ENCODE results near the gene USP20.
A peak's percentile ranks its signal among the peaks of the same experiment; 100 is the strongest.

The USP20 gene

GRCh38 chr9:129822898-129823541 lies 12.2 kb upstream of the USP20 start:
- H3K27ac ChIP-seq = peak overlapping the region; percentile 68 to 97 (median 90)

GRCh38 chr9:129823542-129823934 lies 11.7 kb upstream of the USP20 start:
- peak overlapping the region; percentile 70 to 96 (median 86) for H3K4me3 ChIP-seq
- peak overlapping the region; percentile 68 to 97 (median 90) for H3K27ac ChIP-seq

More at GRCh38 chr9:129822898-129823541, 12.2 kb upstream of the USP20 start:
- H3K4me3 ChIP-seq = peak overlapping the region; percentile 70 to 96 (median 86)

DNA sequence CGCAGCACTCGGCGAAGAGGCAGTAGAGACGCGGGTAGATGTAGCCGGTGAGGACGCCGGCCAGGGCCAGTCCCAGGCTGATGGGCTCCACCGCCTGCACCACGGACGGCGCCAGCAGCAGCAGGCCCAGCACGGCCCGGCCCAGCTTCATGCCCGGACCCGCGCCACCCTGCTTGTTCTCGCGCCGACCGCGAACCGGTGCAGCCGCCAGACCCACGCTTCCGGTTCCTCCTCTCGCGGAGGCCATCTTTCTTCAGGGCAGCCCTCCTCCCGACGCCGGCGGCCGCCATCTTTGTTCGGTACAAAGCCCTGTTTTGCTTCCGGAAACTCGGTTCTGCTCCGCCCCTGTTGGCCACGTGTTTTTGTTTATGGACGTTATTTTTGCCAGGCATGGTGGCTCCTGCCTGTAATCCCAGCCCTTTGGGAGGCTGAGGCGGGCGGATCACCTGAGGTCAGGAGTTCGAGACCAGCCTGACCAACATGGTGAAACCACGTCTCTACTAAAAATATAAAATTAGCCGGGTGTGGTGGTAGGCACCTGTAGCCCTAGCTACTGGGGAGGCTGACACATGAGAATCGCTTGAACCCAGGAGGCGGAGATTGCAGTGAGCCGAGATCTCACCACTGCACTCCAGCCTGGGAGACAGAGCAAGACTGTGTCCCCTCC lies 11.2 kb upstream of the USP20 start, which contains the start of gene TOR1A:
TOR1A (minus strand) TSS at position 202 of the 667 bp plus-strand sequence; CDS start at position 151, 51 bp downstream.
- H3K4me3 ChIP-seq = peak within 1 kb of the TSS; percentile 70 to 96 (median 86)
- peak within 1 kb of the TSS; percentile 68 to 97 (median 90) for H3K27ac ChIP-seq

DNA sequence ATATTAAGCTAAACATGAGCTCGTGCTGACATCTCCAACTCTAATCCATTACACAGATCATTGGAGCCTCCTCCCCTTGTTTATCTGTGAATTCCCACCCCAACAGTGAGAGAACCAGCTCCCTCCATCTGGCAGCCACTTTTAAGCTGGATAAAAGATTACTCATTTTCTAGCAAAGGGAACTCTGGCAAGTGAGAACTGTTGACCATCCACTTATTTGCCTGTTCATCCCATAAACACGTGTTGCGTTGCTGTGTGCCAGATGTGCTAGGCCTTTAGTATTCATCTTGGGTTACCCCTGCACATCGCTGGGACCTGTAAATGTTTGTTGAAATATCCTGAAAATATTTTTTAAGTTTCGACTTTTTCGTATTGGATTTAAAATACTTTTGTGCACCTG lies 8.9 kb upstream of the USP20 start:
- no peak overlapping the region for H3K4me3 ChIP-seq
- no peak overlapping the region for H3K27ac ChIP-seq

GRCh38 chr9:129826759-129827158 lies 8.5 kb upstream of the USP20 start:
- Histone ChIP-seq H3K27ac (no peak overlapping the region), H3K4me3 (no peak overlapping the region)

GRCh38 chr9:129828051-129828450 lies 7.2 kb upstream of the USP20 start:
- no peak overlapping the region for H3K27ac ChIP-seq
- H3K4me3 ChIP-seq = no peak overlapping the region

GRCh38 chr9:129828969-129829368 lies 6.3 kb upstream of the USP20 start:
- H3K27ac ChIP-seq = no peak overlapping the region
- H3K4me3 ChIP-seq = no peak overlapping the region

- Histone ChIP-seq H3K27ac (no peak overlapping the region), H3K4me3 (no peak overlapping the region)
These were observed 2.3 kb upstream of the USP20 start for GRCh38 chr9:129832982-129833381.

GRCh38 chr9:129834489-129835127 lies 650 bp upstream of the USP20 start:
- peak overlapping the region; percentile 70 to 100 (median 97) for H3K4me3 ChIP-seq
- peak overlapping the region; percentile 15 to 95 (median 91) for H3K27ac ChIP-seq

DNA sequence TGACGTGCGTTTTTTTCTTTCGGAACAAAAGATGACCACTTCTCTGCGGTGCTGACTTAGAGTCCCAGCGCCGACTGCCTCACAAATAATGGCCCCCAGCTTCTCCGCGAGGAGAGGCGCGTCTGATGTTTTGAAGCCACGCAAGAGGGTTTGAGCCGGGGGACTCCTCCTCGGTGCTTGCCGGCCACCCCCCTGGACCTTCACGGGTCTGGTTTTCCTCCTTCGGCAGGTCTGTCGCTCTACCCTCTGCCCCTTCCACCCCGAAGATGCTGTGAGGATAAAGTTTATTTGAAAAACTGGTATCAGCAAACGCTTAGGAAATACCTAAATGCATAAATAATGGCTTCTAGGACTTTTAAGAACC lies 584 bp downstream of the USP20 start:
- peak overlapping the region; percentile 70 to 100 (median 97) for H3K4me3 ChIP-seq
- peak overlapping the region; percentile 43 to 95 (median 92) for H3K27ac ChIP-seq

DNA sequence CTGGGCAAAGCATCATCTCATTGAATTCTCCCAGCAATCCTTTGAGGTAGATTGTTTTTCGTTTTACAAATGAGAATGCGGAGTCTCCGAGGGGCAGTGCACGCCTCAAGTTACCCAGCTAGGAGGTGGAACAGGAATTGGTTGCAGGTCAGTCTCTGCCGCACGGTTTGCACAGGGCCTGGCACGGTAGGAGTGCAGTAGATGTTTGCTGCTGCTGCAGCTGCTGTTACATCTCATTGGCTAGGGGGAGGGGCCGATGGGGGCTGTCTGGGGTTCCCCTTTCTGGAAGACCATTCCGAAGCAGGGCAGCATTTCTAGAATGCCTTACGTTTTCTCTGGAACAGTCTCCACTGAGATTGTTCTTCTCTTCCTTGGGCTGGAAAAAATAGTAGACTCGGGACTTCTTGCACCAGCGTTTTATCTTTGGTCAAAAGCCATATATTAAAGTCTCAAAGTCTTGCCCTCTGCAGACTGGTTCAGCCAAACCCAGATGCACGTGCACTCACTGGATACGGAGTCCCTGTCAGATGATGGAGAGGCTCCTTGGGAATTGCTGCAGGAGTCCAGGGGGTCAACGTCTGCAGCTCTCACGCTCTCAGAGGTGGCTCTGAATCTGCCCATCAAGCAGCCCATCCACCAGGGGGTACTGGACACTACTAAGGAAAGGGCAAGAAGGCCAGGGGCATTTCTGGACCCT lies 1.2 kb downstream of the USP20 start:
- Histone ChIP-seq H3K4me3 (peak overlapping the region; percentile 70 to 100 (median 97)), H3K27ac (peak overlapping the region in 14 of 21 experiments; percentile 90 to 95 (median 92))

DNA sequence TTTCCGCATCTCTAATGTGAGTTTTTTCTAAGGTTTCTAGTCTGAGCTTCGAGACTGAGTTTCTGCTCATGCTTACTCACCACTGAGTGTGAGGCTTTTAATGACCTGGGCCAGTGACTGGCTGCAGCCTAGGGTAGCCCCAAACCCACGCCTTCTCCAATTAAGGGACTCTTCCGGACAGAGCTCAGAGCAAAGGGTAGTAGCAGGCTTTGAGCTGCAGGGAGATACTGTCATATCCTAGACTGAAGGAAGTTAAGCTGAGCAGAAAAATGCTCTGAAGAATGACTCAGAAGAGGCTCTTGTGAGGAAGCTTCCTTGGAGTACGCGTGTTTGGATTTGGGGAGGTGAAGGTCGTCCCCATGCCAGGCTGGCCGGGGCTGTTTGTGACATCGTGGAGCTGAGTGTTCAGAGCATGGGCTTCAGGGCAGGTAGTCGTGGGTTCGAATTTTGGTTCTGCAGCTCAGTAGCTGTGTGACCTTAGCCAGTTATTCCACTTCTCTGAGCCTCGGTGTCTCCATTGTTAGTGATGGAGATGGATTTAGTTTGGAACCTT lies 3.5 kb downstream of the USP20 start:
- Histone ChIP-seq H3K4me3 (no peak overlapping the region), H3K27ac (peak overlapping the region in 1 of 21 experiments; percentile 37)

DNA sequence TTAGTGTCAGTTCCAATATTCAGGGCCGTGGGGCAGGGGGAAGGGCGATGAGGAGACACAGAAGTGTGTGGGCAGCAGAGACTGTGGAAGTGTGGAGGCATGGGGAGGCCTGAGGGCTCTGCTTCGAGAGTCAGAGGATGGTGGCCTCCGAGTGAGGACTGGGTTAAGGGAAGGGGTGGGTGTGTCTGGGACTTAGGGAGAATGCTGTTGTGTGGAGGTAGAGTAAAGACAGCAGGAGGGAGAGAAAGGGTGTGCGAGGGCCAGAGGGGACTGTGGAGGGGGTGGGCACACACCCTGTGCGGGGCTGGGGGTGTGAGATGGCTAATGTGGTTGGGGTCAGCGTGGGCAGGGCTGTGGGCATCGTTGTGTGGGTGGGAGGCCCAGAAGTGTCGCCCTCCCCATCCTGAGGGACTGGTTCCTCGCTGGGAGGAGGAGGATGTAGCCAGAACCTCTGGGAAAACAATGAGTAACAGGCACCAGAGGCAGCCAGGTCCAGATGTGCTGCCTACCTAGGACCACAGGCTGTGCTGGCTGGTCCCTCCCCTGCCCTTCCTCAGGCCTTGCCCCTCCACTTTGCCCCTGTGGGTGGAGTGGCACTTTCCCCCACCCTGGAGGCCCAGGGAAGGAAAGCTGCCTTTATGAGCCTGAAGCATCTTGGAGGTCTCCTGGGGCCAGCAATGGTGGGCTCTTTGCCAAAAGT lies 4.2 kb downstream of the USP20 start:
- H3K4me3 ChIP-seq = no peak overlapping the region
- H3K27ac ChIP-seq = peak overlapping the region in 6 of 21 experiments; percentile 9 to 39 (median 30)

- Histone ChIP-seq H3K27ac (peak overlapping the region in 5 of 21 experiments; percentile 9 to 39 (median 32)), H3K4me3 (no peak overlapping the region)
These were observed 4.8 kb downstream of the USP20 start for GRCh38 chr9:129840034-129840433.

GRCh38 chr9:129841071-129841470 lies 5.8 kb downstream of the USP20 start:
- no peak overlapping the region for H3K27ac ChIP-seq
- H3K4me3 ChIP-seq = no peak overlapping the region

DNA sequence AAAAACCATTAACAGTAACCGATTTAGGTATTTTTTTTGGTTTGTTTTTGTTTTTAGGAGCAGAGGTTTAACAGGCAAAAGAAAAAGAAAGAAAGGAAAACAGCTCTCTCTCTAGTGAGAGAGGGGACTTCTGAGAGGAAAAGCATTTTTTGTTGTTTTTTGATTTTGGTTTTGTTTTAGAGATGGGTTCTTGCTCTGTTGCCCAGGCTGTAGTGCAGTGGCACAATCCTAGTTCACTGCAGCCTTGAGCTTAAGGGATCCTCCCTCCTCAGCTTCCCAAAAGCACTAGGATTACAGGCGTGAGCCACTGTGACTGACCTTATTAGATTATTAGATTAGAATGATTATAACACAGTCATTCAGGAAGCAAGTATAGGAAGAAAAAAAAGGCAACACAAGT lies 10.1 kb downstream of the USP20 start:
- peak overlapping the region in 3 of 21 experiments; percentile 22 to 24 (median 24) for H3K27ac ChIP-seq
- no peak overlapping the region for H3K4me3 ChIP-seq

GRCh38 chr9:129848712-129849441 lies 13.6 kb downstream of the USP20 start:
- H3K27ac ChIP-seq = no peak overlapping the region
- H3K4me3 ChIP-seq = no peak overlapping the region

GRCh38 chr9:129849901-129850300 lies 14.6 kb downstream of the USP20 start:
- no peak overlapping the region for H3K27ac ChIP-seq

More at GRCh38 chr9:129849901-129850300, 14.6 kb downstream of the USP20 start:
- no peak overlapping the region for H3K4me3 ChIP-seq
